ENCODE measurements around the gene CNOT10.
"Not testable (repeated sequence)": the region's sequence is repeated elsewhere in the genome, so short reads cannot be mapped to it uniquely, and the experiment has no call there.

- not testable (repeated sequence) for TF ChIP-seq CTCF (conservative IDR thresholded peaks at IDR 0.05; ENCODE audit: low read depth, low read length); EZH2 (IDR thresholded peaks at IDR 0.05; ENCODE audit: low read length, unreplicated experiment); EZH2phosphoT487 (IDR thresholded peaks at IDR 0.05; ENCODE audit: borderline replicate concordance, low read length)
Observed at GRCh38 chr3:32669226-32669625, 15.8 kb upstream of the CNOT10 start.
